Activated CD8-positive, alpha-beta memory T cell treated with anti-CD3 and anti-CD28 coated beads for 4 hours (primary cell): ENCODE measurements around the gene ALG14.

Experiments
- DNase-seq, 2 donors: peaks; one replicate each; pipeline ENCODE4 v3.0.0-alpha.2; 2020; ENCODE audit warnings: low read depth in 2 of 2

Gene ALG14

DNA sequence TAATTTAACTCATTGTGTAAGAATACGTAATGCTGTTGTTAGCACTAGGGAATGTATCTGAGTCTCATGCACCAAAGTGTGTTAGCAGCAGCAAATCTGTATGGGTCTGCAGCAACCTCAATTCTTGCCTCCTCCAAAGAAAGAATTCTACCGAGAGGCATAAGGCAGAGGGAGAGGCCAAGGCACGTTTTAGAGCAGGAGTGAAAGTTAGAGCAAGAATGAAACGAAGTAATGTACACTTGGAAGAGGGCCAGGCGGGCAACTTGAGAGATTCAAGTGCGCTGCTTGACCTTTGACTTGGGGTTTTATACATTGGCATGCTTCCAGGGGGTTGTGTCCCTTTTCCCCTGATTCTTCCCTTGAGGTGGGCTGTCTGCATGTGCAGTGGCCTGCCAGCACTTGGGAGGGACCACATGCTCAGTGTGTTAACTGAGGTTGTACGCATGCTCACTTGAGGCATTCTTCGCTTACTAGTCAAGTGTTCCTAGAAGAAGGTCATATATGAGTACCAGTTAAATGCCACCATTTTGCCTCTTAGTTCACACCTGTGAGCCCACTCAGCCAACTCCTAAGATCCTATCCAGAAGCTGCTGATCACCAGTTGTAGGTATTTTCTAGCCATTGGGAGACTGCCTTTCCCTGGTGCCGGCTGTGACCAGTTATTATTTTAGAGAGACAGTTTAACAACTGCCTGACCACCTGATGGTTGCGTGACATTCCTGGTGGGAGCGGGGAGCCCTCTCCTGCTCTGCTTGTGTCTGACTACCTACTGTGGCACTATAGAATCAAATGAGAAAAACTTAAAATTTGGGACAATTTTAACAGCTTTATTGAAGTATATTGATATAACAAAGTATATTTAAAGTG, 143.2 kb downstream of the ALG14 start:
- DNase-seq = no peak

DNA sequence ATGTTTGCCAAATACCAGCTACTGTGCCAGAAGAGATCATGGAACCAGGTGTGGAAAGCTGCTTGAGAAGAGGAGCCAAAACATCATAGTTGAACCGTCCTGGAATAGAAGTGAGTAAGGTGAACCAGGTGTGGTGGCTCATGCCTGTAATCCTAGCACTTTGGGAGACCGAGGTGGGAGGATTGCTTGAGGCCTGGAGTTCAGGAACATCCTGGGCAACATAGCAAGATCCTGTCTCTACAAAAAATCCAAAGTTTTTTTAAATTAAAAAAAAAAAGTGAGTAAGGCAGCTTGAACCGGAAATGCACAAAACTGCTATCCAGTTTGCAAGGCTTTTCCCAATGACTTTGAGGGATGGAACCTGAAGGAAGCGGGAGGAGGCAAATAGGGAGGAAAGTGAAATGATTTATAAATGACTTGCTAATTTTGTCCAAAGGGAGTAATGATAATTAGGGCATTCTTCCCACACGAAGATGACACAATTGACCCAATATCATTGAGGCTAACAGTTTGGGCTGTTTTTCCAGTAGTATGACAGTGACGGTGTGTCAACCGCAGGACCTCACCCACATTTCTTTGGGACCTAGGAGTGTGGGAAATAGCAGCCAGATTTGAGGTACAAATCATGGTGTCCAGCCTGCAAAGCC, 144.3 kb downstream of the ALG14 start:
- no peak for DNase-seq

DNA sequence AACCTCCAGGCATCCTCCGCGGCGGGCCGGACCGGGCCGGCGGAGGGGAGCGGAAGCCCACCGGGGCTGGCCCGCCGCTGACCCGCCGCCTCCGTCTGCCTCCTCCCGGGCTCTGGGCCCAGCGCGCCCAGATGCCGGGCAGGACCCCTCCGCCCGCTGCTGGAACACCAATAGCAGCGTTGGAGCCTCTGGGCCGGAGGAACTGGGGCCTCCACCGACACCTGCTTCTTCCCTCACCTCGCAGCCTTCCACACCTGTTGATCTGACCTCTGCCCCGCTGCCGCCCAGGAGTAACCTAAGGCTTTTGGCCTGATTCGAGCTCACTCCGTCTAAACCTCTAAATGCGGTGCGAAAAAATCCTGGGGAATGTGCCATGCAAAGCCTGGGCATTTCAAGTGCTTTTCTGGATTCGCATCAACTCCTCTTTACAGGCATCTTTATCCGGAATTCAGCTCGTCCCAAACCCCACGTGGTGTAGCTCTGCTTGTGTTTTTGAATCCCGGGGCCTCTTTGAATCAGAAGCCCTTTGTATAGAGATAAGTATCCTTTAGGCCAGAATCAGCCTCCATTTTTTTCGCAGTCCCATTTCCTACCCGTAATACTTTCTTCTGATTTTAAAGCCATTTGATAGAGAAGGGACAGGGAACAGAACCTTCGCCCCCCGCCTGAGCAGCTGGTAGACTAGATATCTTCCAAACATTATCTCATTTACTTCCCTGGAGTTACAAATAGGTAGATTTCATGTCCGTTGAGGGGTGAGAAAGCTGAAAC, 145.2 kb downstream of the ALG14 start:
- no peak for DNase-seq

DNA sequence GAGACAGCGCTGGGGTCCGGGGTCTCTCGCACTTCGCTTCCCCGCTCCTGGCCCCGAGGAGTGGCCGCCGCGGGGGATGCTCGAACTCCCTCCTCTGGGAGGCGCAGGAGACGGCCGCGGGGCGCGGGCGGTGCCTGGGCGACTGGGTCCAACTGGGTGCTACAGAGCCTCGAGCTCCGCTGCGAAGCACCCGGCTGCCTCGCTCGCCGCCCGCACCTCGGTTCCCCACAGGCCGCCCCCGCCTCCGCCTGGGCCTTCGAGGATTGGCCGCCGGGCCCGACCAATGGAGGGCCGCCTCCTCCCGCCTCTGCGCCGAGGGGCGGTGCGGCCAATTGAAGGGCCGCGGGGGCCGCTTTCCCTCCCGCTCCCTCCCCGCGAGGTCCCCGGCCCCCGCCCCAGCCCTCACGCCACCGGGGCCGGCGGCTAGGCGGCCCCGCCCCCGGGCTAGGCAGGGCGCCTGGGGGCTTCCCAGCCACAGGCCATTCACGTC, 145.8 kb downstream of the ALG14 start, which contains the start of gene CNN3:
Gene CNN3, minus strand, starts transcription at position 196 of the 490 bp plus-strand sequence. CDS start 216 bp downstream, outside the sequence.
- peak; percentile 45 to 50 for DNase-seq

DNA sequence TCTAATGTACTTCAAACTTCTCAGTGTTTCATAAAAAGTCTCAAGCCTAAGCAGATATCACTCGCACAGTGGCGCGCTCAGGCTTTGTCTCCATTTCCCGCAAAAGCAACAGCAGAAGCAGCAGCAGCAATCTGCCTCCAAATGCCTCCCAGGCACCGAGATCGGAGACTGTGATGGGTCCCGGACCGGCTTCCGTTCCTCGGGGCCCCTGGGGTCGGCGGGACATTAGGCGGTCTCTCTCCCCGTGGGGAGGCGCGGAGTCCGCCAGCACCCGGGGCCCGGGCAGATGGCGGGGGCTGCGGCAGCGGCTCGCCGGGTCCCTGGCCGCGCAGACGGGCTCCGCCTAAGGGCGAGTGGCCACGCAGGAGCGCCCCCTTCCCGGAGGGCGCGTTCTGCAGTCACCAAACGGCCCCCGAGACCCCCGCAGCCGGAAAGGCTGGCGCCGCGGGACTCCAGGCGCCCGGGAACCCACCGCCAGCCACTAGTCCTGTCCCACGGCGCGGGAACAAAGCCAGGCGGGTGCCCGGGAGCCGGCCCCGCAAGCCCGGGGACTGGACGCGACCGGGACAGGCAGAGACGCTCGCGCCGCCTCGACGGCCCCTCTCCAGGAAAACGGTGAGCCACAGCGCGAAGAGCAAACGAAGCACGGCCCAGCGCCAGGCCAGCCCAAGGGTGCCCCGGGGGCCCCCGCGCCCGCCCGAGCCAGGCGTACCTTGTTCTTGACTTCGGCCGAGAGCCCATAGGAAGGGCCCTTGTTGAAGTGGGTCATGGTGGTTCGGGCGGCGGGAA, 146.4 kb downstream of the ALG14 start:
- DNase-seq = no peak

DNA sequence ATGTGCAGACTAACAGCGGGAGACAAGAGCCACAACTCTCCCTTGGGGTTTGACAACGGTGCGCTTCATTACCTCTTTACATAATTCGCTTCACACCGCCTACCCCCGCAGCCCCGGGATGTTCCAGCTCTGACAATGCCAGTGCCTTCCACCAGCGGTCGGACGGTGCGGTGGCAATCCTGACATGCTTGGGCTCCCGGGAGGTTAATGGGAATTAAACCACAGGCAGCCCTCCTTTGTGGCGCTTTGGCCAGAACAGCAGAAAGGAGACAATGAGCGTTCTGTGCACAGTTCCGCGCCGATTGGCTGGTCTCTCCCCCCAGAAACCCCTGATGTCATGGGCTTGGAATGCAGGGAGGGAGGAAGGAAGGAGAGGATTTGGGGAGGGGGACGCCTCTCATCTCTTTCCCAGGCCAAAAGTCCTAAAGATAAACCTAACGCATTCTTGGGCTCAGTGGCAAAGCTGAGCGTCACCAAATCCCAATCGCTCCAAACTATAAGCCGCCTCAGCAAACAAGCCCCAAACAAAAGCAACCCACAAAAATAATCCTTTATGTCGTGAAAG, 147.1 kb downstream of the ALG14 start:
- DNase-seq = no peak

DNA sequence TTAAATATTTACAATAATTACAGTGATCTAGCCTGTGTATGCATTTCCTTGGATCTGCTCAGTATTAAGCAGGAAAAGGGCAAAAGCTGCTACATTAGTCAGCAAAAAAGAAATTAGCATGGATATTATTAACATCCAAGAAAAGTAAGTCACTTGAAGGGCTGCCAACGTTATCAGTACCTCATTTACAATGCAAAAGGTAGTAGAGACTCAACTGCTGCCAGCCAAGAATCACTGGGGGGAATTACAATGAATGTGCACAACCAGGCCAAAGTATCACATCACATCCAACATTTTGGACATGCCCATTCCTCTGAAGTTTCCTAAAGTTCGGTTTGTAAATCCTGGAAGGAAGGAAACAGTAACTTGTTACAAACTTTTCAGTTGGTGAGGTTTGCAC, 147.7 kb downstream of the ALG14 start:
- DNase-seq = no peak
